ENCODE data around the gene MYO7A. TPM values are rescaled to one million over a fixed set of nuclear protein-coding genes. Genes with fewer than 3 reads are reported as not detected.

MYO7A gene
- total and polyA plus RNA-seq, 2 of the 4 experiments (the other 2 are of a cell fraction), result 0.02 TPM; not detected in 1

DNA sequence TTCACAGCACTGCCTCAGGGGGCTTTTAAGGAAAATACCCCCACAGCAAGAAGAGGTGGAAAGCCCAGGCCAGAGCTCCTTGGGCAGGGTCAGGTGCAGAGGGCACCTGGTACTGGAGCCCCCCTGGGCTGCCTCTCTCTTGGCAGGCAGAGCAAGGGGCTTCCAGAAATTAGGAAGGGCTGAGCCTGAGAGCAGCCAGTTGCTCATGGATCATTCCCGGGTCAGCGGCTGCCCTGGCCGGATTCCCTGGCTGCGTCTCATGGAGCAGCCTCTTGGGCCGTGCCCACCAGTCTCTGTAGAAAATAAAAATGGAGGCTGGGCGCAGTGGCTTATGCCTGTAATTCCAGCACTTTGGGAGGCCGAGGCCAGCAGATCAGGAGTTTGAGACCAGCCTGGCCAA is 35.7 kb upstream of the MYO7A start:
- Histone ChIP-seq H3K9me3 (ENCODE audit: control insufficient read depth, insufficient read depth, low read length) (no peaks in the 10 kb centered on the region), H2AK5ac (ENCODE audit: low read depth, low read length) (no peak overlapping the region), H2BK20ac (ENCODE audit: low read depth, low read length) (no peak overlapping the region), H3K56ac (ENCODE audit: extremely low read depth, insufficient read depth, low read length) (no peak overlapping the region), H3K9me1 (ENCODE audit: insufficient read depth, low read length) (no peaks in the 10 kb centered on the region), H2BK5ac (ENCODE audit: low read depth, low read length, poor library complexity, severe bottlenecking) (no peak overlapping the region), H3K27me3 (ENCODE audit: control insufficient read depth, insufficient read depth, low read length) (no peaks in the 10 kb centered on the region), H3K79me1 (ENCODE audit: low read depth in 1 of 2, low read length in 2 of 2) (no peaks in the 10 kb centered on the region; a peak in 1 of 4 replicates), H4K20me1 (ENCODE audit: insufficient read depth, low read length) (peaks cover 19% of the 10 kb centered on the region), H3K14ac (replicated peaks; ENCODE audit: low read depth, low read length) (no peak overlapping the region), H3K18ac (ENCODE audit: low read depth, low read length) (no peak overlapping the region), H3K23ac (ENCODE audit: low read depth, low read length) (no peak overlapping the region), H2AFZ (replicated peaks; ENCODE audit: low read length, poor library complexity) (no peak overlapping the region), H4K91ac (ENCODE audit: insufficient read depth, low read depth, low read length) (no peak overlapping the region), H4K5ac (ENCODE audit: low read depth, low read length) (no peak overlapping the region), H3K36me3 (ENCODE audit: control insufficient read depth, insufficient read depth, low read length) (peaks cover 2% of the 10 kb centered on the region), H3K4me2 (ENCODE audit: low read depth, low read length) (no peak overlapping the region), H3K9ac (ENCODE audit: low read depth, low read length) (no peak overlapping the region), H3K27ac (ENCODE audit: insufficient read depth, low read length) (no peak overlapping the region), H3K4me3 (ENCODE audit: insufficient read depth, low read depth, low read length) (no peak overlapping the region), H3K4ac (ENCODE audit: low read depth, low read length) (no peak overlapping the region), H4K8ac (ENCODE audit: low read depth in 2 of 2, low read length in 2 of 2) (no peak overlapping the region), H2BK15ac (ENCODE audit: low read depth, low read length) (no peak overlapping the region), H2AK9ac (replicated peaks; ENCODE audit: low read depth, low read length, poor library complexity) (no peak overlapping the region), H3K4me1 (ENCODE audit: control insufficient read depth, insufficient read depth, low read length) (no peaks in the 10 kb centered on the region), H2BK120ac (ENCODE audit: low read depth, low read length) (no peak overlapping the region)
- intact Hi-C loops (cut with micrococcal nuclease), result no loop called here
- DNase-seq (no peak), ATAC-seq (ENCODE audit: low read depth) (no peak)
- BruUV-seq (replicated peaks), result no TSS peak
- TF ChIP-seq MAZ (IDR thresholded peaks at IDR 0.05; ENCODE audit: borderline replicate concordance, low read depth, low read length), result no peak
- TF ChIP-seq RCOR1 (IDR thresholded peaks at IDR 0.05; ENCODE audit: insufficient replicate concordance, low read length), result no peak
- no peak for TF ChIP-seq FOS (IDR thresholded peaks at IDR 0.05; ENCODE audit: low read depth, low read length)
- TF ChIP-seq BHLHE40 (IDR thresholded peaks at IDR 0.05; ENCODE audit: low read depth, low read length), result no peak
- TF ChIP-seq POLR2A (IDR thresholded peaks at IDR 0.05; ENCODE audit: low read depth, low read length), result no peak
- no peak for TF ChIP-seq MAFK (IDR thresholded peaks at IDR 0.05; ENCODE audit: low read depth, low read length)
- no peak for TF ChIP-seq ELK1 (IDR thresholded peaks at IDR 0.05; ENCODE audit: borderline replicate concordance, low read depth, low read length)
- no peak for TF ChIP-seq MXI1 (IDR thresholded peaks at IDR 0.05; ENCODE audit: borderline replicate concordance, low read depth, low read length)
- TF ChIP-seq CHD1 (IDR thresholded peaks at IDR 0.05; ENCODE audit: low read depth, low read length), result no peak
- no peak for TF ChIP-seq NFE2L2 (IDR thresholded peaks at IDR 0.05; ENCODE audit: low read depth, low read length)
- TF ChIP-seq SMC3 (IDR thresholded peaks at IDR 0.05; ENCODE audit: low read depth, low read length), result no peak
- no peak for TF ChIP-seq USF2 (IDR thresholded peaks at IDR 0.05; ENCODE audit: low read depth, low read length)
- no peak for TF ChIP-seq CEBPB (IDR thresholded peaks at IDR 0.05; ENCODE audit: low read depth, low read length)
- no peak for TF ChIP-seq CTCF (conservative IDR thresholded peaks at IDR 0.05; ENCODE audit: low read depth, low read length)
- TF ChIP-seq RAD21 (IDR thresholded peaks at IDR 0.05; ENCODE audit: low read length), result no peak
- no peak for TF ChIP-seq RFX5 (IDR thresholded peaks at IDR 0.05; ENCODE audit: low read depth, low read length)
- CTCF ChIA-PET, result interaction anchor here (2.9 kb wide), 1 partner anchor 45 kb away, joined by 21 read pairs; no protein-coding TSS in a partner anchor
- POLR2A ChIA-PET (ENCODE audit: unreplicated experiment), result no interaction called here
- in situ Hi-C loops (cut with MboI; ENCODE audit: low sequenced_read_pairs), result loop anchor here (5.0 kb wide), 1 partner anchor 45 kb away; no protein-coding TSS in a partner anchor
- WGBS, 2 experiments (ENCODE audit: extremely low coverage in 2 of 2, insufficient read length in 1 of 2), result 93% methylated on average over 2 of the region's 7 CpGs; no CpG with 5 or more reads in 1 of the 2 experiments
- dilution Hi-C loops (cut with HindIII; ENCODE audit: low sequenced_read_pairs, unreplicated experiment), result no loop called here
